Measurements from ENCODE around the gene SGCA. TPM values are rescaled to one million over a fixed set of nuclear protein-coding genes. Genes with fewer than 3 reads are reported as not detected.

SGCA gene
- total RNA-seq, 1 donor from 2014 or later = not detected

DNA sequence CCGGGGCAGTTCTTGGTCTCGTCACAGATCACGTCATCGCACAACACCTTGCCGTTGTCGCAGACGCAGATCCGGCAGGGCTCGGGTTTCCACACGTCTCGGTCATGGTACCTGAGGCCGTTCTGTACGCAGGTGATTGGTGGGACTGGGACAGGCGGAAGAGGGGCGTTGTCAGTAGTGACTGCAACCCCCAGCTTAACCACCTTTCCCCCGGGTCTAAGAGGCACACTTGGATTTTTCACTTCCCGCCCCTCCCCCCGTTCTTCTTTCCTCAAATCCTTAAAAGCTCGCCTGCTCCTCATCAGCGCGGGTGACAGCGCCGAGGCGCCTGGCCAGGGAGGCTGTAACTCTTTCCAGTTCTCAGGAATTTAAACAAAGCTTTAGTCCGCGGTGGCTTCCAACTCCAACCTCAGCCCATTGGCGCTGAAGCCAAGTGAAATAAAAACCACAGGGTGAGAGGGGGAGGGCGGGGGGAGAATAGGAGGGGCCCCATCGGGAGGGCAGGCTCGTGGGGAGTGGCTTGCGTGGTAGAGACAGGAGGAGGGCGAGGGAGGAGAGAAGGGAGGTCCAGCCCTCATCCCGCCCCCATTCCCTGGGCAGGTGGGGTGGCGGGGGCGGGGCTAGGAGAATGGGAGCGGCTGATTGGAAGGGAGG lies 34.1 kb downstream of the SGCA start:
- TF ChIP-seq, protein P1, sequence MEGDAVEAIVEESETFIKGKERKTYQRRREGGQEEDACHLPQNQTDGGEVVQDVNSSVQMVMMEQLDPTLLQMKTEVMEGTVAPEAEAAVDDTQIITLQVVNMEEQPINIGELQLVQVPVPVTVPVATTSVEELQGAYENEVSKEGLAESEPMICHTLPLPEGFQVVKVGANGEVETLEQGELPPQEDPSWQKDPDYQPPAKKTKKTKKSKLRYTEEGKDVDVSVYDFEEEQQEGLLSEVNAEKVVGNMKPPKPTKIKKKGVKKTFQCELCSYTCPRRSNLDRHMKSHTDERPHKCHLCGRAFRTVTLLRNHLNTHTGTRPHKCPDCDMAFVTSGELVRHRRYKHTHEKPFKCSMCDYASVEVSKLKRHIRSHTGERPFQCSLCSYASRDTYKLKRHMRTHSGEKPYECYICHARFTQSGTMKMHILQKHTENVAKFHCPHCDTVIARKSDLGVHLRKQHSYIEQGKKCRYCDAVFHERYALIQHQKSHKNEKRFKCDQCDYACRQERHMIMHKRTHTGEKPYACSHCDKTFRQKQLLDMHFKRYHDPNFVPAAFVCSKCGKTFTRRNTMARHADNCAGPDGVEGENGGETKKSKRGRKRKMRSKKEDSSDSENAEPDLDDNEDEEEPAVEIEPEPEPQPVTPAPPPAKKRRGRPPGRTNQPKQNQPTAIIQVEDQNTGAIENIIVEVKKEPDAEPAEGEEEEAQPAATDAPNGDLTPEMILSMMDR (IDR thresholded peaks at IDR 0.05; ENCODE audit: insufficient read depth, low read length, poor library complexity, severe bottlenecking) = no peak
- no peaks in the 10 kb centered on the region for H3K36me3 ChIP-seq (ENCODE audit: control insufficient read depth, insufficient read depth, low read length)
- no peak for DNase-seq (ENCODE audit: low read depth)

DNA sequence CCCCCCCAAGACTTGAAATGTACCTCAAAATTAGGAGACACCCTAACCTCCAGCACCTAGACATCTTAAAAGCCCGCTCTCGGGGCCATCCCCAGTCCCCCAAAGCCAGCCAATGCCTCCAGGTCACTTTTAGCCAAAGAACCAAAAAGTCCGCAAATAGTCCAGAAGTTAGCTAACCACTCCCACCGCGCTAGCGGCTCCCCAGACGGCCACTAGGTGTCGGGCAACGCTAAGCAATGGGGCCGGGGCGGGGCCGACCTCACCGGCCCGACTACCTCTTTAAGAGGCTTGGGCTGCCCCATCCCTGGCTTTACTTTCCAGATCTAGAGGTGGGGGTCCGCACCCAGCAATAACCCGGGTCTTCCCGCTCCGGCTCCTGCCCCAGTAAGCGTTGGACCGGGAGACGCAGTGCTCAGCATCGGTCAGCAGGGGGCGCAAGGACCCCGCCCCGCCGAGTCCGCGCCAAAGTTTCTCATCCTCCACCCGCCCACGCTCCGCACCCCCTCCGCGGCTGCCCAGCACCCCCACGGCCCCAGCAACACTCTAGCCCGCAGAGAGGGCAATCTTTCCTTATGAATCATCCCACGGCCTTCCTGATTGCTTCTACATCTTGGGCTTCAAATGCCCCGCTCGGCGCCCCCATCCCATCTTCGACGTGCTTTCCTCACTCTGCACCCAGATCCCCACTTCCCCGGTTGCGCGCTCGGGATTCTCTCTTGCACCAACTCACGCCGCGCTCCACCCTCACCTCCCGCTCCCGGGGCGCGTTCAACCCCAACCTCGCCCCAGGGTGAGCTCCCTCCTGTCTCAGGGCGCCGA lies 34.9 kb downstream of the SGCA start:
- Histone ChIP-seq H3K4me3 (ENCODE audit: low read depth, low read length) (peak overlapping the region; percentile 55), H3K36me3 (ENCODE audit: control insufficient read depth, insufficient read depth, low read length) (no peaks in the 10 kb centered on the region), H3K27me3 (ENCODE audit: control insufficient read depth, insufficient read depth, low read length) (no peaks in the 10 kb centered on the region)
- DNase-seq (ENCODE audit: low read depth) = no peak
- TF ChIP-seq, protein P1 (IDR thresholded peaks at IDR 0.05; ENCODE audit: insufficient read depth, low read length, poor library complexity, severe bottlenecking) = peak; percentile 96

More for the DNA sequence above, 34.1 kb downstream of the SGCA start:
- Histone ChIP-seq H3K4me3 (ENCODE audit: low read depth, low read length) (peak overlapping the region; percentile 55), H3K27me3 (ENCODE audit: control insufficient read depth, insufficient read depth, low read length) (no peaks in the 10 kb centered on the region)

DNA sequence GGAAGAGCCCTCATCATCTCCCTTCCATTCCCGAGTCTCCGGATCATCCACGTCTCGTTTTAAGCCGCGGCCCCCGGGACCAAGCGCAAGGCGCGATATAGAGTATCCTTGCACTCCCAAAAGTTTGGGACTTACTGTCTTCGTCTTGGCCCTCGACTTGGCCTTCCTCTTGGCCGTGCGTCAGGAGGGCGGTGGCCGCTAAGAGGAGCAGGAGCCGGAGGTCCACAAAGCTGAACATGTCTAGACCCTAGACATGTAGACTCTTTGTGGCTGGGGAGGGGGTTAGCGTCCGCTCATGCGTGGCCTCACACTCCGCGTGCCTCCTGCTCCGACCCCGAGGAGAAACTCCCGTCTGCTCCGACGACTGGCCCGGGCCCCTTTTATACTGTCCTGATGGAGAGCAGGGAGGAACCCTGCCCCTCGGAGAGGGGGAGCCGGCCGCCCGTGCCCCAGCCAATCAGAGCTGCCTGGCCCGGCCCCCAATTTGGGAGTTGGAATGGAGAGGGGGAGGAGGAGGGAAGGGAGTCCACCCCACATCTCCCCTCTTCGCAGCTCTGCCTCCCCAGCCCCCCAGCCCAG lies 35.6 kb downstream of the SGCA start, which contains the start of gene COL1A1:
Gene COL1A1, minus strand, starts transcription at position 356 of the 579 bp plus-strand sequence. Its CDS starts 118 bp downstream, at position 238.
- no peaks in the 10 kb centered on the region for H3K36me3 ChIP-seq (ENCODE audit: control insufficient read depth, insufficient read depth, low read length)
- H3K27me3 ChIP-seq (ENCODE audit: control insufficient read depth, insufficient read depth, low read length) = no peaks in the 10 kb centered on the region
- TF ChIP-seq, protein P1 (IDR thresholded peaks at IDR 0.05; ENCODE audit: insufficient read depth, low read length, poor library complexity, severe bottlenecking) = no peak
- H3K4me3 ChIP-seq (ENCODE audit: low read depth, low read length) = peak within 1 kb of the TSS; percentile 55
- no peak for DNase-seq (ENCODE audit: low read depth)

DNA sequence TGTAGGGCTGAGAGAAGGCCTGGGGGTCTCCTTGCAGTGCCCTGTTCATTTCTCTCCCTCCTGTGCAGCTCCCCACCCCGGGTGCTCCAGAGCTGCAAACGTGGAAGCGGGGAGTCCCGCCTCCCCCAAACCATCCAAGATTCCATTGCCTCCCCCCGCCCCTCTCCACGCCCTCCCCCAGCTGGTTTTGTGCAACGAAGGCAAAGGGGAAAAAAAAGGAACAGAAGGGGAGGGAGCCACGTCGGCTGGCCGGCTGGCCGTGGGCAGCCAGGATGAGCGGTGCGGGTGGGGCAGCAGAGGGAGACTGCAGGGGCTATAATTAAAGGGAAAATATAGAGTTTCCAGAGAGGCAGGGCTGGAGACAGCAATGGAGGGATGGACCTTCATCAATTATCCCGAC lies 37.3 kb downstream of the SGCA start:
- DNase-seq (ENCODE audit: low read depth) = no peak
- no peaks in the 10 kb centered on the region for H3K27me3 ChIP-seq (ENCODE audit: control insufficient read depth, insufficient read depth, low read length)
- no peaks in the 10 kb centered on the region for H3K36me3 ChIP-seq (ENCODE audit: control insufficient read depth, insufficient read depth, low read length)
- TF ChIP-seq, protein P1 (IDR thresholded peaks at IDR 0.05; ENCODE audit: insufficient read depth, low read length, poor library complexity, severe bottlenecking) = no peak
- H3K4me3 ChIP-seq (ENCODE audit: low read depth, low read length) = no peak overlapping the region

DNA sequence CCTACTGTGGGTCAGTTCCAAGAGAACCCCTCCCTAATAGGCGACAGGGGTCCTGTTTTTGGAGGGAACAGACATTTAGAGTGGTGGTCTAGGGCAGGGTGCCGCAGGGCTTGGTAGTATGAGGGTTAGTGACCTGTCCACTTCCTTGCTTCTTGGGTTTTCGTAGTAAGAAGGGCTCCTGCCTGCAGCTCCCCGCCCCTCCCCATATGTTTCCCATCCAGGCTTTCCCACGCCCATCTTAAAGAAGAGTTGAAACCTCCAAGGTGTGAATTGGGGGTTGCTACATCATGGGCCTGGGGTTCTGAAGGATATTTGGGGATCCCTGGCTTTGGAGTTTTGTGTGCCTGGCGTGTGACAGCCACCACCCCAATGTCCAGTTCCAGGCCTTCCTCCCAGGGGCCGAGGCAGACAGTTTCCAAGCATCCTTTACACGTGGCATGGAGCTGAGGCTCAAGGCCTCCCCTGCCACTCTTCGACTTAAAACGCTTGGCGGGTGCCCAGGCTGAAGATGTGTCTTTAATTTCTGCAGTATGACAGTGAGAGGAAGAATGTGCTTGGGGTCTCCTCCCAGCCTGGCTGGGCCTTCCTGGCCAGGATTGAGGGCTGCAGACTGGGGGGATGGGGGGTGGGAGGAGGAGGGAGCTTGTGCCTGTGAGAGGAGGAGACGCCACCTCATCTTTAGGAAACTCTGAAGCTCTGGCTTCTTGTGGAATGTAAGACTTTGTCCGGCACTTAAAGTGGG lies 38.0 kb downstream of the SGCA start:
- no peaks in the 10 kb centered on the region for H3K27me3 ChIP-seq (ENCODE audit: control insufficient read depth, insufficient read depth, low read length)
- no peak overlapping the region for H3K4me3 ChIP-seq (ENCODE audit: low read depth, low read length)
- no peak for DNase-seq (ENCODE audit: low read depth)
- TF ChIP-seq, protein P1 (IDR thresholded peaks at IDR 0.05; ENCODE audit: insufficient read depth, low read length, poor library complexity, severe bottlenecking) = no peak
- no peaks in the 10 kb centered on the region for H3K36me3 ChIP-seq (ENCODE audit: control insufficient read depth, insufficient read depth, low read length)
